ENCODE measurements around the gene GALNT7.

GALNT7 gene

DNA sequence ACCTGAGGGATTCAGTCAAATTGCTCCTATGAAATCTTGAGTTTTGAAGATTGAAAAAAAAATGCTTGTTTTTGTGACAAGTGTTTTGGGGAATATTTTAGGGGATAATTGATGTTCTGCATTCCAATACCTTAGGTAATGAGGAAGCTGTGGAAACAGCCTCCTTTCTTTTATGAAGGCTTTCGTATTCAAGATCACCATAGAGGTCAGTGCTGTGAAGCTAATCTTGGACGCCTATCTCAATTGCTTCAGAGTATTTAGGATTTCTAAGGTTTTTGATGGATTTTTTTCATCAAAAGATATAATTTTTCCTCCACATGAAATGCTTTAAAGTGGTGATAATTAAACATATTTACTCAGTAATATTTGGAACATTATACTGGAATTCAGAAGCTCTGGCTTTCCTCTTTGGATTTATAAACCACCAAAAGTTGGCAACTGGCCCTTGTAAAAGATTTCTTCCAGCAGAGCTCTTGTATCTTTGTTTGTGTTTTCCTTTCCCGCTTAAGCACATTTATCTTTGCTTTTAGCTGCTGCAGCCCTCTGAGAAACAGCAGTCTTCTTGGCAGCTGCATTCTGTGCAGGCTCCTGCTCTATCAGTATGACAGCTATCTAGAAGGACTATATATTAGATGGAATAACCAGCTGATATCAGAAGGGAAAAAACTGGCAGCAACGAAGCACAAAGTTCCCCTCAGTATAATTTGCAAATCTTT, 101.9 kb downstream of the GALNT7 start:
- FAIRE-seq, result no peak

DNA sequence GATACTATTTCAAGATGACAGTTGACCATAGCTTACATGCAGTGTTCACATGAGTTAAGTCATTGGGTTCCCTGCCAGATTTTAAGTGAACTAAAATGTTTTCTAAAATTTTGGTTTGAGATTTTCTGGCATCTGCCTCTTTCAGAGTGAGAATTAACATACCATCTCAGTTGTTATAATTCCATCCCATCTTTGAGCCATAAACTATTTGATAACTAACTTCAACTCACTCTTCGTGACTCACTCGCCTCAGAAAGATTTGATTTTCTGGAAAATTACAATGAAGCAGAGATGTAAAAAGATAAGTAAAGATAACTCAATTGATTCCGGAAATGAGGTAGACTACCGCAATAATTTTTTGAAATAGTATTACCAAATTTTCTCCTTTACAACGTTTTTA, 103.7 kb downstream of the GALNT7 start:
- no peak for FAIRE-seq

DNA sequence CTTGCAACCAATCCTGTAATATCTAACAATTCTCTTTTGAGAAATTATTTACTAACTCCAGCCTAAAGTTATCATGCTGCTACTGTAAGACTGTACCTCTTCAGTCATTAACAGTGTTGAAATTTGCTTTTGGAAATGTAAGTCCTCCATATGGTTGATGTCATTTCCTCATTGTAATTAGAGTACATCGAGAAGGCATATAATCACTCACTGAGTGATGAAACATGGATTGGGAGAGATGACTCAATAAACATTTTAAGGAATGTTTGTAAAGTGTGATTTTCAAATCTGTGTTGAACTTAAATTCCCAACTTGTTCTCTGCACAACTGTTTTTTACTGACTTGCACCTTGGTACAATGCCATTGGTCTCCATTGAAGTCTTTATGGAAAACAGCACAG, 104.4 kb downstream of the GALNT7 start:
- FAIRE-seq, result no peak

DNA sequence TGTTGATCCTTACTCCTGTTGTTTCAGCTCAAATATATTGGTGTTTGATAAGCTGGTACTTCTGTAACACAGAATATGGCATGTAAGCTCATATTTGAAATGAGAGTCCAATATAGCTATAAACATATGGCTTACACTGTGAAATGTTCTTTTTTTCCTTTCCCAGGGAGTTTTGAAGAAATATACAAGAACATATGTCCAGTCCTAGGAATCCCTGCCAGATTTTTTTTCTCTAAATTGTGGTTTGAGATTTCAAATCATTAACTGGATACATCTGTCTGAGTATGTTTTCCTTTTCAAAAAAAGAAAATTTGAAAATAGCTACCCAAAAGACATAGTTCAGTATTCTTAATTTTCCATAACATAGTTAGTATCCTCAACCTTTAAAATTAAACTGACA, 105.3 kb downstream of the GALNT7 start:
- no peak for FAIRE-seq

DNA sequence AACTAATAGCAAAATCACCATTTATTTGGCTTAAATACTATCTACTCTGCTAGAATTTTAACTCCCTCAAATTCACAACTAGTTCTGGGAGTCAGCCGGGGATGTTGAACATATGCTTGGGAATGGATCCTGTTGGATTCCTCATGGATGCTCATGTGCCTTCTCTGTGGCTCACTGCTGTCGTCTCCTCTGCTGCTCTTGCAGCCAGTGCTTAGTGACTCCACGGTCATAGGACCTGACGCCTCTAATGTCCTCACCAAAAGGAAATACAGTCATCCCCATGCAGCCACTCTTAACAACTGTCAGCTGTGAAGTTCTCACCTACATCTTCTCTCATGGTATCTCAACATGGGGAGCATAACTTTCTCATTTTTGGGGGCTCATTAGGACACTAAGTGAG, 106.1 kb downstream of the GALNT7 start:
- no peak for FAIRE-seq

DNA sequence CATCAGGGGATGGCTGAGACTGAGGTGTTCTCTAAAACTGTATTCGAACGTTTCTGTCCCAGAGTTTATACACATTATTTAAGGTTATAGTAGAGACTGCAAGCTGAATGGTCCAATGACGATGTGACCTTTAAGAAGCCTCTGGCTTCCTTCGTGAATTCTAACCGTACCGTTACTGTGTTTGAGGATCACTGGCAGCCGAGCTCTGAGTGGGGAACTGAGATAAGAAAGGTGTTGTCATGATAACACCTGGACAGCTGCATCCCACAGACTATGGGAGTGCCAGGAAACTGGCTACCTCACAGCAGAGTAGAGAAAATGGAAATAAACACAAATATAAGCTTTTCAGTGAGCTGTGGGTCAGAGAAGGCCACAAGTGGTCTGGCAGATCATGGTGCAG, 106.5 kb downstream of the GALNT7 start:
- FAIRE-seq, result no peak

DNA sequence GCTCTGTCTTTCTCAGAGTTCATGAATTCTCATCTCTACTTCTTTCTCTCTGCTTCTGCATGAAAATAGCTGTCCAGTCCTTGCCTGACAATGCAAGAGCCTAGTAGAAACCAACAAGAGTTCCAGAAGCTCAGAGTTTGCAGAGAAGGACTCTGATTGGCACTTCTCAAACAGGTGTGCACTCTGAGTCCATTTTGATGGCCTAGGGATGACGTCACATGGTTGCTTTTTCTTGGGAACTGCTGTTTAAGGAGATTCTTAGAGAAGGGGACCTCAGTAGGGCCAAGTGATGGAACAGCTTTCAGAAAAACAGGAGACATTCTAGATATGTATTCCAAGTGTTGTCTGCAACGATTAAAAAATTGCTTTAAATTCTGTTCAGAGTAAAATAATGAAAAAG, 108.7 kb downstream of the GALNT7 start:
- FAIRE-seq, result no peak

DNA sequence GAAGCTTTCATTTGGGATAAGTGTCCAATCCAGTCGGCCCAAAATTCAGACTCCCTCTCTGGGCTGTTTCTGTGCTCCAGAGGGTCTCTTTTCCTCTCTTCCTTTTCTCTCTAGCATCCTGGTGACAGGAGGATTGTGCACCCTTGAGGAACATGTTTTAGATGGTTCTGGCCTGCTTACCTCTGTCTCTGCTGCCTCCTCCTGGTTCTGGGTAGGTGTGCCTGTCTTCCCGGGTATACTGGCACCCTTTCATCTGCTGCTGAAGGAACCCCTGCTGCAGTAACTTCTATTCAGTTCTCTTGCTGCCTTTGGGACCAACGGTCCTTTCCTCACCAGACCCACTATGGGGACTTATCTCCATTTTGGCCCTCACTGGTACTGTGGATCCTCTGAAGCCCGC, 112.4 kb downstream of the GALNT7 start:
- FAIRE-seq, result no peak

DNA sequence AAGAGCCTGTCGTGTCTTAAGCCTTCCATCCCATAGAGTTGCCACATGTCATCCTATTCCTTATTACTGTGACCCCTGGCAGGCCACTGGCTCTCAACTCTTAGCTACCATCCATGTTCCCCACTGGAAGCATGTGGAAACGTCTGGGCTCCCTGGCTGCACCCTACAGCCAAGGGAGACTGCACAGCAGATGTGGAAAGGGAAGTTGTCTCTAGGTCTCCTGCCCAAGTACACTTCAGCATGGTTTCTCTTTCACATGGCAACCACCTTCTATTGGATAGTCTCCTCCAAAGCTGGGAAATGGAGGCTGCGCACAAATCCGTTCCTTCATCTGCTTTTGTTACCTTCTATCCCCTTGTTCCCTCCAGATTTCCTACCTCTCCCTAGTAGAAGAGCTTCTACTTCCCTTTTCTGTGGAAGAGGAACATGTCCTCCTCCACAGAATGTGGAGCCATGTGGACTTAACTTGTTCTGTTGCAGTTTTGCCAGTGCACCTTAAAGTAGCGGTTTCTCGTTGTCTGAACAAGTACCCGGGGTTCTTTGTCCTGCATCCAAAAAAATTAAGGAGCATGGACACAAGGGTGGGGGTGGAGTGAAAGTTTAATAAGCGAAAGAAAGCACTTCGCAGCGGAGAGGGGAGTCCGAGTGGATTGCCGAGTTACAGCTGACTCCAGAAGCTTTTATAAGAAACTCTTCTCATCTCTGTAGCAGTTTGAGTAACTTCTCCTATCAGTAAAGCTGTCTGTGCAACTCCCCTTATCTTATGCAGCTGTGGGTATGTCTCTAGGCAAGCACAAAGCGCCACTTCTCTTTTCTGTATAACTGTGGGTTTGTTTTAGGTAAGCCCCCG, 113.0 kb downstream of the GALNT7 start:
- no peak for FAIRE-seq

DNA sequence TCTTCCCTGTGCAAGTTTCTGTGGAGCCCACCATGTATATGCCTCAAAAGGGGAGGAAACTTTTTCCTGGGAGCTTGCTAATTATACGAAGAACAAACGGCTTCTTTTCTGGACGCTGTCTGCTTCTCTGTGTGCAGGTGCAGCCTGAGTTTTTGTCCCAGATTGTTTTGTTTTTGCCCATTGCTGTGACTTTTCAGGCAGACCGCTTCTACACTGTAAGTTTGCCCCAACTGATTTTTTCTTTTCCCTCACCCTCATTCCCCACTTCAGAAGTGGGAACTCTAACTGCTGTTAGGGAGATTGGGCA, 113.6 kb downstream of the GALNT7 start:
- no peak for FAIRE-seq

DNA sequence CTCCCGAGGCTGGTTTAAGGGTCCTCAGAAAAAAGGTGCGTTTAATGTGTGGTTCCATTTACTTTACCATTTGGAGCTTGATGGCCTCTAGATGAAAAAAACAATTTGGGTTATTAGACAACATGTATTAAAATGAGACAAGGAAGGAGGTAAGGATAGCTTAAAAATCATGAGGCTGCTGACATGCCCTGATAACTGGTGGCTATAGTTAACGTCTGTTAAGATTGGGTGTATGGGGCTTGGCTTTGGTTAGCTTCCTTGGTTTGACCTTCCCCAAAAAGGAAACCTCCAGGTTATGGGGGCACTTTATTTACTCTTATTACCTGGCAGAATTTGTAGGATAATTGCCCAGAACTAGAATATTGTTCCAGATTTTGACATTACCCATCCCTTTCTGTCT, 114.0 kb downstream of the GALNT7 start:
- FAIRE-seq, result no peak

DNA sequence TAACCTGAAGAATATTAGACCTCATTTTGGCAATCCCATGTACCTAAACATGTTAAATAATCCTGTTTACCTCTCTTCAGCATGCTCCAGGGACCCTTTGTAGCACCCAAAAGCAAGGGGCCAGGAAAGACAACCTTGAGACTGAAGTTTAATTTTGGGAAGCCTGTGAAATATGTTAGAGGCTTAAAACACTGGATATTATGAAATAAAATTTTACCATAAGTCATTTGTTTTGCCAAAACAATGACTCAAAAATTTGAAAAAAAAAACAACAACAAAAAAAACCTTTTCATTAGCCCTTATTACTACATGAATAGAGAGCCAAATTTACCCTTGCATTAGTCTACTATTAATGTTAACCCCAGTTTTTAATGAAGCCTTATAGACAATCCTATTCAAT, 115.9 kb downstream of the GALNT7 start:
- FAIRE-seq, result no peak

DNA sequence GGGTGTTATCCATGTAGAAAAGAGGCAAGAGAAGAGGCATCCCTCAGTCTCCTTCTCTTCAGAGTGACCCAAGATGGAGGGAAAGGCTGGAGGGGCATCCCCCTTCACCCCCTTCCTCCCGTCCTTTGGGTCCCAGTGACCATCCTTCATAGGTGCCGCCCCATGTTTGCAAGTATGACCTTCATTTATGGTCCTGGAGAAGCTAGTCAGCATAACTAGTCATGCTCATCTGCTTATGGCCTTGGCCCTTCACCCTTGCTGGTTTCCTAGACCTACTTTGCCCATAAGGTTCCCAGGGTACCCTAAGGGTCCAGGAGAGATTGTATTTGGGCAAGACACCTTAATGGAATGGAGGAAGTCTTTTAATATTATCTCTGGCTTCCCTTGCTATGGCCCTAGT, 118.9 kb downstream of the GALNT7 start:
- FAIRE-seq, result no peak

DNA sequence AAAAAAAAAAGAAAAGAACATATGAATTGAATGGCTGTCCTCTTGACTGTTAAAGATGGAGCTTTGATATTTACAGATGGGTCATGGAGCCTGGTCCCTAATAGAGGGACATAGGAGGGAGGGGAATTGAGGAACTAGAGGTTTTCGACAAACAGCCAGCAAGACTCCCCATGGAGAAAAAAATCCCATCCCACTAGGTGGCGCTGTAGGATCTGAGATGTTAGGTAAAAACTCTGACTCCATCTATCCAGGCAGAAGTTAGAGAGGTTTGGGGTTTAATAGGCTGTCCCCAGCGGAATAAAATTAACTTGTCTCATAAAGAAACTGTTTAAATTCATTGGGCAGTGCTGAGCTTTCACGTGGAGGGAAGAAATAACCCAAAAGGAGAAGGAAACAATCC, 119.7 kb downstream of the GALNT7 start:
- no peak for FAIRE-seq

DNA sequence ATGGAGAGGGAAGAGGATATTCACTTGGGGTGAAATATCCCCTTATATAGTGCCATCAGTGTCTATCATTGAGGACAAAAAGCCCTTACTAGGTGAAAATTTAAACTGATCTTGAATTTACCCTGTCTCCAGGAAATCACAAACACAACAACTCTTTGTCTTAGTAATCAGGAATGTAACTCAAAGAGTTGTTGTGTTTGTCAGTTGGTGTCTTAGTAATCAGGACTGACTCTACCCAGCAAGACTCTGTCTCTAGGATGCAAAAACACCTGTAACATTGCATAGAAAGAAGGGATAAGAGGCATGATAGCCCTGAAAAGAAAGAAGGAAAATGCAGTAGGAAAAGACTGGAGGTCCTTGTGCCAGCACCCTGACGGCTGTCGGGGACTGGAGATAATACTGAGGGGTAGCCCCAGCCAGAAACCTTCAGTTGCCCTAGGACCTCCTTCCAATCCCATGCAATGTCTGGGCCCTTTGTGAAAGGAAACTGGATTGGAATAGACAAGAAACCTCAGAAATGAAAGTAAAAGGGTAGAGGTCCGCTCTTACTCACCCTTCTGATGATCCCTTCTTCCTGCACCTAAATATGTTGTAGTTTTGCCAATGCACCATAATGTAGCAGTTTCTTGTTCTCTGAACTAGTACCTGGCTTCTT, 120.2 kb downstream of the GALNT7 start:
- no peak for FAIRE-seq

DNA sequence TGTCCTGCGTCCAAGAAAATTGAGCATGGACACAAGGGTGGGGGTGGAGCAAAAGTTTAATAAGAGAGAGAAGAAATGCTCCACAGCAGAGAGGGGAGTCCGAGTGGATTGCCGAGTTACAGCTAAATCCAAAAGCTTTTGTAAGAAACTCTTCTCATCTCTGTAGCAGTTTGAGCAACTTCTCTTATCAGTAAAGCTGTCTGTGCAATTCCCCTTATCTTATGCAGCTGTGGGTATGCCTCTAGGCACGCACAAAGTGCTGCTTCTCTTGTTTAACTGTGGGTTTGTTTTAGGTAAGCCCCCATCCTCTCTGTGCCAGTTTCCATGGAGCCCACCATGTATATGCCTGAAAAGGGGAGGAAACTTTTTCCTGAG, 120.7 kb downstream of the GALNT7 start:
- no peak for FAIRE-seq

DNA sequence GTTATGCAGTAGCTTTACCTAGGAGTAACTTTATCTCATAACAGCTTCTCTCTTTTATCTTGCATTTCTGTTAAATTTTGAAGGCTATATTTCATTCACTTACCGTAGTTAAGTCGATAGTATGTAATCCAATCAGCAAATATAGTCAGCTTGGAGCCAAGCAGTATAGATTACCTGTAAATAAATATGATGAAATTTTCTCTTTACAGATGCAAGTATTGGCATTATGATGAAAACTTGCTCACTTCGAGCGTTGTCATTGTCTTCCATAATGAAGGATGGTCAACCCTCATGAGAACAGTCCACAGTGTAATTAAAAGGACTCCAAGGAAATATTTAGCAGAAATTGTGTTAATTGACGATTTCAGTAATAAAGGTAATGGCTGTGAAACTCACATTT, 123.3 kb downstream of the GALNT7 start:
- no peak for FAIRE-seq

DNA sequence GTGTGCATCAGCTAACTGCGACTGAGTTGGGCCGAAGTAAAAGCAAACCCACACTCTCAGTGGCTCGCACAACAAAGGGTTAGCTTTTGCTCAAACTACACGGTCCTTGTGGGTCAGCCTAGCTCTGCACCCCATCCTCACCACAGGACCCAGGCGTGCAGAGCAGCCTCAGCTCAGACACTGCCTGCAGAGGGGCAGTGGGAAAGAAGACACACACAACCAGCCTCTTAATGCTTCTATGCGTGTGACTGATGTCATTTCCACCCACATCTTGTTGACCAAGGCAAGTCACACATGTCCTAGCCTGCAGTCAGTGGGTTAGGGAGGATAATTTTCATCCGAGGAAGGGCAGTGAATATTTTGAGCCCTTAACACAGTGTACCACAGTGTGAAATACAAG, 125.1 kb downstream of the GALNT7 start:
- FAIRE-seq, result no peak

DNA sequence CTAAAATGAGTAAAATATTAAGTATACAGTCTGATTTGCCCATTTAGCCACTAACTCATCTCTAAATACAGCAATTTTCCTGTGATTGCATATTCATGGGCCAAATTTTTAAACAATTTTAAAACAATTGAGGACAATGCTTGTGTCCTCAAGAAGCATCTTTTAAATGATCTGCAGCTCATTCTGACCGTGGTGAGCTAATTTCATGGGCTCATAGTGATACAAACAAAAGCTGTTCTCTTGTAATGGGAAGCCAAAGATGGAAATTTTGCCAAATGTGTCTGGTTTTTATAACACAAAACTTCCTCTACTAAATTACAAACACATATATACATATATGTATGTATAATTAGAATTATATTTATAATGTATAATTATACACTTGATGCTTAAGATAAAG, 125.8 kb downstream of the GALNT7 start:
- no peak for FAIRE-seq

DNA sequence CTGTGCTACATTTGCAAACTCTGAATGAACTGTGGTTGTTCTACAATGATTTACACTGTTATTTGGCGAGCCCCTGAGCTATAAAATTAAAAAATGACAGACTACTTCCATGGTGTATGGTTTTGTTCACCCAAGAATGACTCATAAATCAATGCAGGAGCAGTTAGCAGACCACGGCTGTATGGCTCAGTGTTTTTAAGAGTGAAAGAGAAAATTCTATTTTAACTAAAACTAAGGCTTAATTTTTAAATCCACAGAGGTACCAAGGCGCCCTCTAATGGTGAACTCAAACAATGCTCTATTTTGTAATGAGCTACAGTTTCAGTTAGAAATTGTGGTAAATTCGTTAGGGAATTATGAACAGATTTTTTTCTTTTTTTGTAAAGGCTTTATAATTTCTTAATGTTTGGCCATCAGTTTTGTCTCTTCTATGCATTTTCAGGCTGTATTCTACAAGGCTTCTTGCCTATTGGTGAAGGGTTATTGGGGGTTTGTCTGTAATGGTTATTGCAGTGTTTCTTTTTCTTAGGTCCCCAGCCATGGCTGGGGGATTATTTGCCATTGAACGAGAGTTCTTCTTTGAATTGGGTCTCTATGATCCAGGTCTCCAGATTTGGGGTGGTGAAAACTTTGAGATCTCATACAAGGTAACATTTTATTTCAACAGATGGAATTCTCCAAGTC, 133.0 kb downstream of the GALNT7 start:
- FAIRE-seq, result peak; percentile 75

DNA sequence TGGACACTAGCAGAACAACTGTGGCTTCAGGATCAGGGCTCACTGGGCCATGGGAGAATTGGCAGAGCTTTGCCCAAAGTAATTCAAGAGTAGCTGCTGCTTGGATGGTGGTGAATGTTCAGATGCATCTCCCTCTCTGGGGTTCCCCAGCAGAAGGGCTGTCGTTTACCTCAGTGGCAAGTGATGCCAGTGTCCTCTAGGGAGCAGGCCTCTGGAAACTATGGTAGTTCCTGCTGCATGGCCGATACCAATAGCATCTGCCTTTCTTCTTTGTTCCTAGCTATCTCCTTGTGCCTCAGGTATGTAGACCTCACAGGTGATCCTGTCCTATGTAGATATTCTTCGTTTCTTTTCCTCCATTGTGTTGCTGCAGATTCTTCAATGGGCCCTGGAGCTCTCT, 139.2 kb downstream of the GALNT7 start:
- FAIRE-seq, result no peak

DNA sequence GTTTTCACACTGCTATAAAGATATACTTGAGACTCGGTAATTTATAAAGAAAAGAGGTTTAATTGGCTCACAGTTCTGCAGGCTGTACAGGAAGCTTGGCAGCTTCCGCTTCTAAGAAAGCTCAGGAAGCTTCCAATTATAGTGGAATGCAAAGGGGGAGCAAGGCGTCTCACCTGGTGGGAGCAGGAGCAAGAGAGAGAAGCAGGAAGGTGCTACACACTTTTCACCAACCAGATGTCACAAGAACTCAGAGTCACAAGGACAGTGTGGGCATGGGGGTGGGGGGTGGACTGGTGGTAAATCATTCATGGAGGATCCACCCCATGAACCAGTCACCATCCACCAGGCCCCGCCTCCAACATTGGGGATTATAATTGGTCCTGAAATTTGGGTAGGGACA, 142.8 kb downstream of the GALNT7 start:
- FAIRE-seq, result no peak

DNA sequence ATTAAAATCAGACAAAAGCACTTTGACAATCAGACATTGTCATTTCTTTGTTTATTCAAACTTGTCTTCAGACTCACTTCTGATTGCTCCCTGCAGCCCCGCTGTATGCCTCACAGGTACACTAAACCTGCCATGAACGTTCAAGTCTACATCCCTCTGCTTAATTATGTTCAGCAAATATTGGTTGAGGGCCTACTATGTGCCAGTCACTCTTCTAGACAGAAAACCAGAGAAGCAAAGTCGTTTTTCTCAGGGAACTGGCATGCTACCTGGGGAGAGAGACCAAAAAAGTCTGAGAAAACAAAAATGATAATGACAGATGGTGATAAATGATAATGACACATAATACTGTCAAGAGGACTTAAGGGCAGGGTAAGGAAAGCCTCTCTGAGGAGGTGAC, 146.1 kb downstream of the GALNT7 start:
- FAIRE-seq, result no peak

DNA sequence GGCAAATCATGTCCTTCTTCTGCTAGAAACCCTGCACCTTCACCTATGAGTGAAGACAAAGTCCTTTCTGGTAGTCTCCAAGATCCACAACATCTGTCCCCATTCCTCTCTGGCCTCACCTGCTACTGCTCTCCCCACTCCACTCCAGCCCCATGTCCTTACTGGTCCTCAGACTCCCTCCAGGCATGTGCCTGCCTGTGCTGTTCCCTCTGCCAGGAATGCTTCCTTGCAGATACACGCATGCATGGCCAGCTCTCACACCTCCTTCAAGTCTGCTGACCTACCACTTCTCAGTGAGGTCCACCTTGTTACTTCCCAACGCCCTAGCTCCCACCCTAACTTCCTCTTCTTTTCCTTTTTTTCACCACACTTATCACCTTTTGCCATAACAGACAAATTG, 147.4 kb downstream of the GALNT7 start:
- FAIRE-seq, result no peak

Data from TTC549 (cell line).